GM23338 (cell line): ENCODE data around the gene SIAH1. TPM values are rescaled to one million over a fixed set of nuclear protein-coding genes. Genes with fewer than 3 reads are reported as not detected.

Experiments used
- ATAC-seq: fragments of 200-7000 bp; cut with Tn5 transposase; 3 replicates; pipeline ENCODE4 v1.9.1; 2020
- DNase-seq: peaks from one replicate; pipeline ENCODE4 v3.0.0-alpha.2; 2015; ENCODE audit warnings: low spot score
- H2AFZ ChIP-seq: fragments of 200-600 bp; sonication (generic); 2 replicates; pipeline ENCODE4 v1.8.0; 2016; ENCODE audit warnings: antibody characterized with exemption, mild to moderate bottlenecking, moderate library complexity
- H3F3A ChIP-seq: fragments of 200-600 bp; sonication (generic); replicated peaks from 2 replicates; pipeline ENCODE4 v1.8.0; 2017; ENCODE audit warnings: antibody characterized with exemption, mixed run types, low read depth
- H3K27ac ChIP-seq: fragments of 200-600 bp; sonication (generic); 2 replicates; pipeline ENCODE4 v1.6.1; 2016; ENCODE audit warnings: low read depth
- H3K27me3 ChIP-seq: fragments of 200-600 bp; sonication (generic); 2 replicates; pipeline ENCODE4 v1.8.0; 2016; ENCODE audit warnings: mild to moderate bottlenecking, mixed run types, moderate library complexity; ENCODE audit not compliant: insufficient read depth
- H3K36me3 ChIP-seq: fragments of 200-600 bp; sonication (generic); 2 replicates; pipeline ENCODE4 v1.8.0; 2016; ENCODE audit warnings: mild to moderate bottlenecking; ENCODE audit not compliant: insufficient read depth
- H3K4me1 ChIP-seq: fragments of 200-600 bp; sonication (generic); 2 replicates; pipeline ENCODE4 v1.8.0; 2016; ENCODE audit warnings: mild to moderate bottlenecking, moderate library complexity; ENCODE audit not compliant: insufficient read depth
- H3K4me2 ChIP-seq: fragments of 200-600 bp; sonication (generic); 2 replicates; pipeline ENCODE4 v1.7.1; 2017; ENCODE audit warnings: mixed run types
- H3K4me3 ChIP-seq: fragments of 200-600 bp; sonication (generic); 2 replicates; pipeline ENCODE4 v1.6.1; 2016; ENCODE audit warnings: mixed run types
- H3K79me2 ChIP-seq: fragments of 200-600 bp; sonication (generic); replicated peaks from 2 replicates; pipeline ENCODE4 v1.8.0; 2017; ENCODE audit warnings: mild to moderate bottlenecking; ENCODE audit not compliant: insufficient read depth
- H3K9me2 ChIP-seq: fragments of 200-600 bp; sonication (generic); 2 replicates; pipeline ENCODE4 v1.8.0; 2017; ENCODE audit not compliant: insufficient read depth
- H4K20me1 ChIP-seq: fragments of 200-600 bp; sonication (generic); replicated peaks from 2 replicates; pipeline ENCODE4 v1.8.0; 2017; ENCODE audit warnings: mild to moderate bottlenecking; ENCODE audit not compliant: insufficient read depth
- H3K27ac Mint-ChIP-seq: 2 replicates; pipeline ENCODE4 v1.8.0; 2020; ENCODE audit warnings: inconsistent platforms, mild to moderate bottlenecking, moderate library complexity, mixed read lengths
- H3K27me3 Mint-ChIP-seq: 3 replicates; pipeline ENCODE4 v1.8.0; 2022; ENCODE audit warnings: low read depth, mild to moderate bottlenecking, moderate library complexity, mixed read lengths, inconsistent platforms; ENCODE audit not compliant: insufficient read depth, poor library complexity
- H3K36me3 Mint-ChIP-seq: 3 replicates; pipeline ENCODE4 v1.8.0; 2021; ENCODE audit warnings: low read depth, mild to moderate bottlenecking, inconsistent platforms, moderate library complexity, mixed read lengths
- H3K4me1 Mint-ChIP-seq: 3 replicates; pipeline ENCODE4 v1.8.0; 2020; ENCODE audit warnings: mild to moderate bottlenecking, inconsistent platforms, mixed read lengths
- H3K4me3 Mint-ChIP-seq: 3 replicates; pipeline ENCODE4 v1.8.0; 2021; ENCODE audit warnings: moderate library complexity, mild to moderate bottlenecking, inconsistent platforms, mixed read lengths
- H3K9me3 Mint-ChIP-seq: 3 replicates; pipeline ENCODE4 v1.8.0; 2020; ENCODE audit warnings: moderate library complexity, mild to moderate bottlenecking, inconsistent platforms, mixed read lengths
- CREB1 ChIP-seq: fragments of 250-450 bp; sonication (Bioruptor Pico); IDR thresholded peaks from 2 replicates; pipeline ENCODE4 v1.5.0; 2020; ENCODE audit warnings: low read depth, mild to moderate bottlenecking, moderate library complexity
- CTCF ChIP-seq, 2 experiments: fragments of 200-600 bp in 1 of 2; sonication (generic) in 1 of 2; conservative IDR thresholded peaks; 2 replicates each; pipeline versions ENCODE4 v1.5.1 to v1.6.1; 2016 to 2017; ENCODE audit warnings: antibody characterized with exemption in 2 of 2, low read depth in 2 of 2, mild to moderate bottlenecking in 2 of 2, moderate library complexity in 1 of 2
- ETS1 ChIP-seq: IDR thresholded peaks from 2 replicates; pipeline ENCODE4 v1.6.1; 2016; ENCODE audit warnings: antibody characterized with exemption
- EZH2 ChIP-seq: fragments of 200-600 bp; sonication (generic); IDR thresholded peaks from one replicate; pipeline ENCODE4 v1.8.0; 2017; ENCODE audit warnings: antibody characterized with exemption, mild to moderate bottlenecking, low read depth; ENCODE audit not compliant: unreplicated experiment
- EZH2phosphoT487 ChIP-seq: fragments of 200-600 bp; sonication (generic); IDR thresholded peaks from one replicate; pipeline ENCODE4 v1.8.1; 2018; ENCODE audit warnings: antibody characterized with exemption; ENCODE audit not compliant: unreplicated experiment
- NANOG ChIP-seq: IDR thresholded peaks from 2 replicates; pipeline ENCODE4 v1.6.1; 2016; ENCODE audit warnings: antibody characterized with exemption, borderline replicate concordance
- POLR2AphosphoS5 ChIP-seq: IDR thresholded peaks from 2 replicates; pipeline ENCODE4 v1.6.1; 2016; ENCODE audit warnings: antibody characterized with exemption, low read depth
- REST ChIP-seq: IDR thresholded peaks from one replicate; pipeline ENCODE4 v1.6.1; 2018; ENCODE audit warnings: antibody characterized with exemption; ENCODE audit not compliant: unreplicated experiment
- STAT1 ChIP-seq: IDR thresholded peaks from one replicate; pipeline ENCODE4 v1.6.1; 2016; ENCODE audit warnings: antibody characterized with exemption; ENCODE audit not compliant: unreplicated experiment
- ZNF114 ChIP-seq: fragments of 250-450 bp; sonication (Bioruptor Pico); IDR thresholded peaks from 2 replicates; pipeline ENCODE4 v1.5.0; 2020; ENCODE audit warnings: mild to moderate bottlenecking, moderate library complexity
- ZNF331 ChIP-seq: fragments of 250-450 bp; sonication (Bioruptor Pico); IDR thresholded peaks from 2 replicates; pipeline ENCODE4 v1.5.0; 2020; ENCODE audit warnings: low read depth, mild to moderate bottlenecking, moderate library complexity
- polyA plus RNA-seq: library from polyadenylated mRNA; unstranded; fragments of >200 nt; fragmentation: Nextera tagmentation; extraction: Ambion mirVana; gene quantifications from 2 replicates; pipeline ENCODE4 v1.2.1, GENCODE V29; 2016
- total RNA-seq: library from RNA; depleted of rRNA; stranded (reverse); fragments of >200 nt; shearing (Covaris generic); gene quantifications from 2 replicates; pipeline ENCODE4 v1.2.3, GENCODE V29; 2014

The SIAH1 gene
- total and polyA plus RNA-seq, 2 experiments from 2014 or later: 42.0 to 52.7 TPM

- TF ChIP-seq CTCF (conservative IDR thresholded peaks at IDR 0.05; ENCODE audit: low read depth in 2 of 2) (no peak), EZH2 (no peak), CREB1 (CRISPR knock-in tag) (no peak), REST (no peak), NANOG (no peak), STAT1 (no peak)
Observed at GRCh38 chr16:48326915-48327314, 58.3 kb downstream of the SIAH1 start (continued).

- Histone ChIP-seq H3K4me1 (0 out of 2 replicates have a peak, but pooled peaks cover 5% of the 10 kb centered on the region), H4K20me1 (no peaks in the 10 kb centered on the region), H3K36me3 (no peaks in the 10 kb centered on the region), H3K27ac (no peak overlapping the region), H2AFZ (no peak overlapping the region), H3F3A (peaks cover under 1% of the 10 kb centered on the region; the same call in 1 of the 2 replicates), H3K27me3 (no peaks in the 10 kb centered on the region), H3K79me2 (no peaks in the 10 kb centered on the region), H3K4me3 (no peak overlapping the region), H3K9me2 (no peaks in the 10 kb centered on the region), H3K4me2 (no peak overlapping the region)
- Mint-ChIP-seq H3K4me1 (peaks cover 6% of the 10 kb centered on the region; the same call in 1 of the 3 replicates), H3K27ac (no peak overlapping the region; the same call in 1 of the 2 replicates), H3K9me3 (no peaks in the 10 kb centered on the region), H3K36me3 (peaks cover 3% of the 10 kb centered on the region; the same call in 1 of the 3 replicates), H3K4me3 (no peak overlapping the region), H3K27me3 (no peaks in the 10 kb centered on the region)
- ATAC-seq (no peak), DNase-seq (no peak)
- TF ChIP-seq STAT1 (no peak), ETS1 (no peak), ZNF114 (CRISPR knock-in tag) (no peak), REST (no peak), ZNF331 (CRISPR knock-in tag) (no peak), CTCF (conservative IDR thresholded peaks at IDR 0.05; ENCODE audit: low read depth in 2 of 2) (no peak), EZH2phosphoT487 (no peak), CREB1 (CRISPR knock-in tag) (no peak), NANOG (no peak), POLR2AphosphoS5 (no peak)
Observed at GRCh38 chr16:48323783-48324775, 61.1 kb downstream of the SIAH1 start.
